ENCODE measurements around the gene SNPH. TPM values are rescaled to one million over a fixed set of nuclear protein-coding genes. Genes with fewer than 3 reads are reported as not detected.
"Not testable (repeated sequence)": the region's sequence is repeated elsewhere in the genome, so short reads cannot be mapped to it uniquely, and the experiment has no call there.

SNPH gene
- total RNA-seq, 4 donors from 2014 or later = 0.89 to 3.8 (median 2.5) TPM

DNA sequence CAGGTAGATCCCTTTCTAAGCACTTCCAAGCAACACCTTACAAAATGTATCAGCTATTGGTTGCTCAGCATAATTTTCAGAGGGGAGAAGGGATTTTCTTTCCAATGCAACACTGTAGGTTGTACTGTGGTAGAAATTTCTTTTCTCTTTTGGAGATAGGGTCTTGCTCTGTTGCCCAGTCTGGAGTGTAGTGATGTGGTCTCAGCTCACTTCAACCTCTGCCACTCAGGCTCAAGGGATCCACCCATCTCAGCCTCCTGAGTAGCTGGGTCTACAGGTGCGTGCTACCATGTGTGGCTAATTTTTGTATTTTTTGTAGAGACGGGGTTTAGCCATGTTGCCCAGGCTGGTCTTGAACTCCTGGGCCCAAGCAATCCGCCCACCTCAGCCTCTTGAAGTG is 24.0 kb upstream of the SNPH start:
- Histone ChIP-seq H3K4me3 (no peak overlapping the region), H3K4me1 (no peaks in the 10 kb centered on the region), H3K36me3 (no peaks in the 10 kb centered on the region), H3K9me3 (no peaks in the 10 kb centered on the region), H3K27ac (no peak overlapping the region), H3K27me3 (peaks cover 21% of the 10 kb centered on the region)
- TF ChIP-seq CTCF (IDR thresholded peaks at IDR 0.05) = no peak
- TF ChIP-seq EP300 (IDR thresholded peaks at IDR 0.05) = no peak
- TF ChIP-seq POLR2AphosphoS5 (IDR thresholded peaks at IDR 0.05) = no peak
- no peak for TF ChIP-seq POLR2A (IDR thresholded peaks at IDR 0.05)
- DNase-seq (ENCODE audit: low spot score in 2 of 2) = no peak
- WGBS = 86% methylated on average over 3 of the region's 3 CpGs

DNA sequence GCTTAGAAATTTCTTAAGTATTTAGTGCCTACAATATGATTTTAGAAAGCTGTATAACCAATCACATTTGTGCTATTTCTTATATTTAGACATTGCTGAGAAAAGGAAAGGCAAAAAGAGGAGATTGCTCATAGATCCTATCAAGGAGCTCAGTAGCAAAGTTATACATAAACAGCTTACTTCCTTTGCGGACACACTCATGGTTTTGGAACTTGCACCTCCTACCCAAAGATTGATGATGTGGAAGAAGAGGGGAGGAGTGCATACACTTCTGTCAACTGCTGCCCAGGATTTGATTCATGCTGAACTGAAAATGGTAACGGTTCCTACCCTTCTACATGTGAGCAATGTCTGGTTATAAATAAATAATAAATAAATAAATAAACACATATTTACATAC is 23.6 kb upstream of the SNPH start:
- Histone ChIP-seq H3K9me3 (no peaks in the 10 kb centered on the region), H3K27ac (no peak overlapping the region), H3K36me3 (no peaks in the 10 kb centered on the region), H3K27me3 (peaks cover 17% of the 10 kb centered on the region), H3K4me1 (no peaks in the 10 kb centered on the region), H3K4me3 (no peak overlapping the region)
- 51% methylated on average over 2 of the region's 2 CpGs for WGBS
- DNase-seq (ENCODE audit: low spot score in 2 of 2) = no peak
- no peak for TF ChIP-seq POLR2A (IDR thresholded peaks at IDR 0.05)
- no peak for TF ChIP-seq EP300 (IDR thresholded peaks at IDR 0.05)
- no peak for TF ChIP-seq CTCF (IDR thresholded peaks at IDR 0.05)
- no peak for TF ChIP-seq POLR2AphosphoS5 (IDR thresholded peaks at IDR 0.05)

DNA sequence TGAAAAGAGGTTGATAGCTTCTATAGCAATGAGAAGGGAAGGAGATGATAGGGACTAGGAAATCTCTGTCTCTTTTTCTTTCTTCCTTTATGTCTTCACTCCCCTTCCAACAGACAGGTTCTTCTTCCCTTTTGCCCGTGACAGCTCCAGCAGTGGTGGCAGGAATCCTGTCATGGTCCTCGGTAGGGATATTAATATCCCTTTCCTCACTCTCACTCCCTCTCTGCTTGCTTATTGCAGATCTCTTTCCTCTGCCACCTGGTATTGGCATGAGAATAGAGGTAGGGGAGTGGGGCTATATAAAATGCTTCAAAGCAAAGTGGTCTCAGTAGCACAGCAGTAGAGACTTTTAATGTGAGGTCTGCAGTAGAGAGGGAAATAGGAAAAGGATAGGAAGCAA is 20.5 kb upstream of the SNPH start:
- no peaks in the 10 kb centered on the region for H3K4me1 ChIP-seq
- H3K9me3 ChIP-seq = no peaks in the 10 kb centered on the region
- no peak overlapping the region for H3K27ac ChIP-seq
- 41% methylated on average over 2 of the region's 2 CpGs for WGBS
- TF ChIP-seq POLR2A (IDR thresholded peaks at IDR 0.05) (no peak), POLR2AphosphoS5 (IDR thresholded peaks at IDR 0.05) (no peak), CTCF (IDR thresholded peaks at IDR 0.05) (no peak), EP300 (IDR thresholded peaks at IDR 0.05) (no peak)
- DNase-seq (ENCODE audit: low spot score in 2 of 2) = no peak
- no peaks in the 10 kb centered on the region for H3K36me3 ChIP-seq
- H3K4me3 ChIP-seq = no peak overlapping the region
- peaks cover 17% of the 10 kb centered on the region for H3K27me3 ChIP-seq

DNA sequence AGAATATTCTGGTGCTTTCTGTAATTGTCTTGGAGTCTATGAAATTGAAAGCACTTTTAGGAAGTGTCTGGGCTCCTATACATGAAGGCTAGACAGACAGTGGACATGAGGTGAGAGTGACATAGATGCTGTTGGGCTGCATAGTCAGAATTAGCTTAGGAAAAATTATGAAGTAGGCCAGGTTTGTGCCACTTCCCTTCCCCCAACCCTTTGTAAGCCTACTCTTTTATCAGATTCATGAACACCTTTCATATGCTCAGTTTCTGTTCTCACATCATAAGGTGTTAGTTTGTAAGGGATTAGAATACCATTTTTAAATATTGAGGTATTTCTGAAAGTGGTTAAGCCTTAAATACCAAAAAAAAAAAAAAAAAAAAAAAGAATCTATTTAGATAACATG is 18.4 kb upstream of the SNPH start:
- Histone ChIP-seq H3K27me3 (peaks cover 4% of the 10 kb centered on the region), H3K27ac (no peak overlapping the region), H3K9me3 (no peaks in the 10 kb centered on the region), H3K36me3 (no peaks in the 10 kb centered on the region), H3K4me1 (no peaks in the 10 kb centered on the region), H3K4me3 (no peak overlapping the region)
- TF ChIP-seq POLR2A (IDR thresholded peaks at IDR 0.05) (no peak), CTCF (IDR thresholded peaks at IDR 0.05) (no peak), POLR2AphosphoS5 (IDR thresholded peaks at IDR 0.05) (no peak), EP300 (IDR thresholded peaks at IDR 0.05) (no peak)
- no peak for DNase-seq (ENCODE audit: low spot score in 2 of 2)

GRCh38 chr20:1250282-1250681 is 15.8 kb upstream of the SNPH start:
- not testable (repeated sequence) for H3K4me1 ChIP-seq; H3K27ac ChIP-seq; H3K36me3 ChIP-seq; DNase-seq (ENCODE audit: low spot score in 2 of 2); H3K9me3 ChIP-seq; H3K4me3 ChIP-seq
- H3K27me3 ChIP-seq = peaks cover 23% of the 10 kb centered on the region
- WGBS = 100% methylated on average over 2 of the region's 2 CpGs

- Histone ChIP-seq H3K4me1 (no peaks in the 10 kb centered on the region), H3K9me3 (no peaks in the 10 kb centered on the region), H3K27ac (no peak overlapping the region), H3K36me3 (no peaks in the 10 kb centered on the region), H3K4me3 (no peak overlapping the region), H3K27me3 (peaks cover 29% of the 10 kb centered on the region)
- WGBS = 71% methylated on average over 3 of the region's 3 CpGs
- DNase-seq (ENCODE audit: low spot score in 2 of 2) = no peak
- TF ChIP-seq CTCF (IDR thresholded peaks at IDR 0.05) (no peak), POLR2A (IDR thresholded peaks at IDR 0.05) (no peak), EP300 (IDR thresholded peaks at IDR 0.05) (no peak)
These were observed 13.7 kb upstream of the SNPH start for GRCh38 chr20:1252416-1252815.
